IPS DF 4.7 (cell line): Measurements from ENCODE around the gene CD74.

Source experiments
- DNase-seq: peaks from one replicate; pipeline ENCODE4 v3.0.0-alpha.2; 2013; ENCODE audit warnings: low spot score; ENCODE audit errors: extremely low read depth

The CD74 gene

GRCh38 chr5:150364004-150364403, 48.7 kb downstream of the CD74 start:
- no peak for DNase-seq

- DNase-seq: no peak
Measured at GRCh38 chr5:150363185-150363584, 49.5 kb downstream of the CD74 start.

- DNase-seq: no peak
Measured at GRCh38 chr5:150361301-150361700, 51.4 kb downstream of the CD74 start.

GRCh38 chr5:150358261-150359095, 54.2 kb downstream of the CD74 start:
- no peak for DNase-seq

GRCh38 chr5:150357326-150358260, 55.1 kb downstream of the CD74 start, which contains the start of gene TCOF1:
TSS of gene TCOF1 (plus strand) at chr5:150357697. CDS start at chr5:150357747, 50 bp downstream.
- DNase-seq: peak; percentile 88

GRCh38 chr5:150356575-150357294, 56.0 kb downstream of the CD74 start:
- DNase-seq: no peak

- DNase-seq: no peak
Measured at GRCh38 chr5:150355791-150356190, 56.9 kb downstream of the CD74 start.

- no peak for DNase-seq
Measured at GRCh38 chr5:150353032-150353675, 59.6 kb downstream of the CD74 start.

GRCh38 chr5:150352244-150353031, 60.3 kb downstream of the CD74 start:
- no peak for DNase-seq
